NOMO-1 treated with dmso at 0.1 percent for 144 hours (cell line): ENCODE measurements around the gene ATG2B.
"Not testable (repeated sequence)": the region's sequence is repeated elsewhere in the genome, so short reads cannot be mapped to it uniquely, and the experiment has no call there.

ENCODE experiments used
- DNase-seq: peaks from one replicate; lab custom pipeline; 2025; ENCODE audit not compliant: unreplicated experiment; lab: John Stamatoyannopoulos, UW

The ATG2B gene

DNA sequence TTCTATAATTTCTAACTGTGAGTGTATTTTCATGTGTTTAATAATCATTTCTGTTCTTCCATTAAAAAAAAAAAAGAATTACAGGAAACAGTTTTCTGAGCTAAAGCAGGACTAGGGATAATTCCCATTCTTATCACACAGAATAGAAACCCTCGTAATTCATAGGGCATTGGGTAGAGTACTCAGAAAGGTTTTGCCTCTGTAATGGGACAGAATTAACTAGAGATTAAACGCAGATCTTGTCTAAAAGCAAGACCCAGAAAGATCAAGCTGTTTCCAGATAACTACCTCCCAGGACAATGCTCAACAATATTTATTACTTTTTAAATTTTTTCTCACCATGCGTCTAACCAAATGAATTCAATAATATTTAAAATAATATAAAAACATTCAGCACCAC, 10.4 kb upstream of the ATG2B start:
- DNase-seq: no peak

DNA sequence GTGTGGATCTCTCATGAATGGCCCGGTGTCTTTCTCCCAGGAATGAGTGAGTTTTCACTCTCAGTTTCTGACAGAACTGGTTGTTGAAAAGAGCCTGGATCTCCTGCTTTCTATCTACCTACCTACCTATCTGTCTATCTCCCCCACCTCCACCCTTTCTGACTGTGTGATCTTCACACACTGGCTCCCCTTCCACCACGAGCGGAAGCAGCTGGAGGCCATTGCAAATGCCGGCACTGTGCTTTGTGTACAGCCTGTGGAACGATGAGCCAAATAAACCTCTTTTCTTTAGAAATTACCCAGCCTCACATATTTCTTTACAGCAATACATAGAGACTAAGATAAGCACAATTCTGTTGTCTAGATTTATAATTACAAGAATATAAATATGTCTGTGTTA, 7.4 kb upstream of the ATG2B start:
- no peak for DNase-seq

DNA sequence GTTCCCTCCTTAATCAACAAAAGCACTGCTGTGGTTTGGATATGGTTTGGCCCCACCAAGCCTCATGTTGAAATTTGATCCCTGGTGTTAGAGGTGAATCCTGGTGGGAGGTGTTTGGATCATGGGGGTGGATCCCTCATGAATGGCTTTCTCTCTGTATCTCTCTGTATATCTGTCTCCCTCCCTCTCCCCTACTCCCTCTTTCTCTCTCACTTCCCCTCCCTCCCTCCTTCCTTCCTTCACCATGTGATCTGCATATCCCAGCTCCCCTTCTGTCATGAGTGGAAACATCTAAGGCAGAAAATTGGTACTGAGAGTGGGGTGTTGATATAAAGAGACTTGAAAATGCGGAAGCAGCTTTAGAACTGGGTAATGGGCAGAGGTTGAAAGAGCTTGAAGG, 5.4 kb upstream of the ATG2B start:
- DNase-seq: no peak

DNA sequence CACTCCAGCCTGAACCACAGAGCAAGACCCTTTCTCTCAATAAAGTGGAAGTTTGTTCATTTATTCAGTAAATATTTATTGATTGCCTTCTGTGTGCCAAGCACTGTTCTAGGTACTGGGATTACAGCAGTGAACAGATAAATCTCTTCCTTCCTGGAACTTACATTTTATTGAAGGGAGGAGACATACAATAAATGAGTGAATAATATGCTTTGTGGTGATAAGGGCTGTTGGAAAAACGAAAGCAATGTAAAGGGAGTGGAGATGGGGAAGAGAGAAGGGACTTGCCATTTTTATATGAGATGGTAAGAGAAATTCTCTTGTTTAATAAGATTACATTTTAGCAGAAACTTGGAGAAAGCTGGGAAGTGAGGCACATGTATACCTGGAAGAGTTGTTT, 1.8 kb upstream of the ATG2B start:
- DNase-seq: no peak

DNA sequence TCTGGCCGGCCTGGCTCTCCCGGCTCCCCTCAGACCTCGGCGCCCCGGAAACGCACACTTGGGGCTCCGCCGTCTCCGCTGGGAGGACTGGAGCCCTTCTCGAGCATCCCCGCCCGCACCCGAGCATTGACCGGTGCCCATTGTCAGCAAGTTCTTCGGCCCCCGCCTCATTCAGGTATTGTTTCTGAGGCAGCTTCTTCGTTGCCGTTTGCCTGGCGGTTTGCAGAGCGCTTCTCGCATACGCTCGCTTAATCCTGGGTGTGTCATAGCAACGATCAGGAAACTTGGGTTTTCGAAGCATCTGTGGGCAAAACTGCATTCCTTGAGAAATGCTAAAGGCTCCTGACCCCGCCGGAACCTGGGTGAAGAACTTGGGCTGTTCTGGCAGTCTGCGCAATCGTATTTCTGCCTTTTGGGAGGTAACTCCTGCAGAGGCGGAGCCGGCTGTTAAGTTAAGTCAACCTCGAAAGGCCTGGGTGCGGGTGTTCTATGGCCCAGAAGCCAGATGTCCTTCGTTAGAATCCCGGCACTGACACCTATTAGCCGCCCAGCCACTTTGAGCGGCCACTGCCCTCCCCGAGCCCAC, 703 bp upstream of the ATG2B start:
- DNase-seq: peak; percentile 13

DNA sequence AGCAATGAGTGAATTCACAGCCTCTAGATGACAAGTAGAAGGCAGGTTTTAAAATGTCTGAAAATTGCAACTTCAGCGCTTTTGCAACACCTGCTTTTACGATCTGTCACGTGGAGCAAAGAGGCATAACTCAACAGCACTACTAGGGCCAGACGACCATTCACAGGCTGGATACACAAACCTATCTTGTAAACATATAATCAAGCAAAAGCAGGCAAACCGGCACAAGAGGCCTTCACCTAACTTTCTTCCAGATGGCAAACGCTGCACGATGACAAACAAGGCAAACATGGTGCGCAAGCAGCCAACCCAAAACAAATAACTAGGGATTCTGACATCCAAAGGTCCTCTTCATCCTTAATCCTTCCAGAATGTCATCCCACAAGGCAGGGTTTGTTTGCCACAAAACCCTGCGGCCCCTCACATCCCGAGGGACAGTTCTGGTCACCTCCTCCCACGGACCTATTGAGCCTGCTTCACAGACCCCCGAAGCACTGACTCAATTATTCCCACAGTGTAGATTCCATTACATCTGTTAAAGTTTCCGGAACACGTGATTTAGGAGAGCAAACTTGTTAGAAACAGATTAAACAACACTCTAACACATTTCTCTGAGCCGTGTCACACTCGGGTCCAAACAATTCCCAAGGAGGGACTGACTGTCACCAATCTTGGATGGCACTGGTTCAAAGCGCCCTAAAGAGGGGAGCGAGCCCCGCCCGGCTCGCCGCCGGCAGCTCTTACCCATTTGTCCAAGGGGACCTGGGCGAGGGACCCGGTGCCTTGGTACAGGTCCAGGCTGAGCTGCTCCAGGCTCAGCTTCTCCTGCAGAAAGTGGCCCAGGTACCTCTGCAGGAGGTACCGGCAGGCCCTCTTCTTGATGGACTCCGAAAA, 823 bp downstream of the ATG2B start:
- peak; percentile 48 for DNase-seq

DNA sequence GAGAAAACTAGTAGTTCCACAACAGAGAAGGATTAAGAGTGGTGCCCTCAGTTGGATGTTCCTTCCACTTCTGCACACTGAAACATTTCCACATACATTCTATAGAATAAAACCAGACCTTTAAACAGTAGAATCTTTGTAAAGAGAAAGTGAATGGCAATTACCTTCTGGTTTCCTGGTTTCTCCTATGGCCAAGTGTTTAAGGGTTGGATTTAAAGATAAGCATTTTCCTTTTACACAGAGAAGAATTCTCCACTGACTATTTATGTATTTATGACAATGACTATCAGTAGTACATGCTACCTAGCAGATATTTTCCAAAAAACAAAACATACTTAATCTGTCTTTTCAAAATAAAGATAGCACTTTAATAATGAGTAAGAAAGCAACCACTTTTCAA, 3.2 kb downstream of the ATG2B start:
- no peak for DNase-seq

DNA sequence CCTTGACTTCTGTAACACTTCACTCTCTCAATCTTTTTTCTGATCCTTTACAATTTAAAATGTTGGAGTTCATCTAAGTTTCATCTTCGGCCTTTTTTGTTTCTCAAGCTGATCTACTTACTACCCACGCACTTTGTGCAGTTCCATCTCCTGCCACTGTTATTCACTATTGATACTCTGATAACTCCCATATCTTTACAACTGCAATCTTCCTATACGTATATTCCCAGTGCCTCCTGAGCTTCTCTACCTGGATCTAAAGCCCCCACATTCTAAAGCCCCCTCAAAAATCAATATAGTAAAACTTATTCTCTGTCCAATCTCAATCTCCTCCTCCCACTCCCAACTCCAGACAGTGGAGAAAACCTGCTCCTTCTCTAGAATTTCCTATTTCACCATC, 5.9 kb downstream of the ATG2B start:
- DNase-seq: no peak

DNA sequence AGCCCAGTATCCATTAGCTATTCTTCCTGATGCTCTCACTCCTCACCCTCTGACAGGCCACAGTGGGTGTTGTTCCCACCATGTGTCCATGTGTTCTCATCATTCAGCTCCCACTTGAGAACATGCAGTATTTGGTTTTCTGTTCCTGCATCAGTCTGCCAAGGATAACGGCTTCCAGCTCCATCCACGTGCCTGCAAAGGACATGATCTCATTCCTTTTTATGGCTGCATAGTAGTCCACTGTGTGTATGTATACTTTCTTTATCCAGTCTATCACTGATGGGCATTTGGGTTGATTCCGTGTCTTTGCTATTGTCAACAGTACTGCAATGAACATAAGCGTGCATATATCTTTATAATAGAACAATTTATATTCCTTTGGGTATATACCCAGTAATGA, 8.9 kb downstream of the ATG2B start:
- DNase-seq: no peak

DNA sequence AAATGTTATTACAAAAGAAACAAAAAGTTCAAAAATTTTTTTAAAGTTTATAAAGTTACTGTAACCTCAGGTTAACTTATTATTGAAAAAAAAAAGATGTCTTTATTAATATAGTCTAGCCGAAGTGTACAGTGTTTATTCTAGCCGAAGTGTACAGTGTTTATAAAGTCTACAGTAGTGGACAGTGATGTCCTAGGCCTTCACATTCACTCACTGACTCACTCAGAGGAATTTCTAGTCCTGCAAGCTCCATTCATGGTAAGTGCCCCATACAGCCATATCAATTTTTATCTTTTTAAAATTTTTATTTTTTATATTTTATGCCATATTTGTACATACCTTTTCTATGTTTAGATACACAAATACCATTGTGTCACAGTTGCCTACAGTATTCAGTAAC, 10.4 kb downstream of the ATG2B start:
- DNase-seq: no peak

DNA sequence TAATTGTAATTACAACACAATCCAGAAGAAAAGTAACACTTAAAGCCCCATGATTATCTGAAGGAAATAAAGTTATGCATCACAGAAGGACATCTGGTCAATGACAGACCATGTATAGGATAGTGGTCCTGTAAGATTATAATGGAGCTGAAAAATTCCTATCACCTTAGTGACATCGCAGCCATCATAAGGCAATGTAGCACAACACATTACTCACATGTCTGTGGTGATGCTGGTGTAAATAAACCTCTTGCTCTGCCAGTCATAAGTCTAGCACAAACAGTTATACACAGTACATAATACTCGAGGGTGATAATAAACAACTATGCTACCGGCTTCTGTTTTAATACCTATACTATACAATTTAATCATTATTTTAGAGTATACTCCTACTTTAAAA, 11.2 kb downstream of the ATG2B start:
- DNase-seq: no peak

DNA sequence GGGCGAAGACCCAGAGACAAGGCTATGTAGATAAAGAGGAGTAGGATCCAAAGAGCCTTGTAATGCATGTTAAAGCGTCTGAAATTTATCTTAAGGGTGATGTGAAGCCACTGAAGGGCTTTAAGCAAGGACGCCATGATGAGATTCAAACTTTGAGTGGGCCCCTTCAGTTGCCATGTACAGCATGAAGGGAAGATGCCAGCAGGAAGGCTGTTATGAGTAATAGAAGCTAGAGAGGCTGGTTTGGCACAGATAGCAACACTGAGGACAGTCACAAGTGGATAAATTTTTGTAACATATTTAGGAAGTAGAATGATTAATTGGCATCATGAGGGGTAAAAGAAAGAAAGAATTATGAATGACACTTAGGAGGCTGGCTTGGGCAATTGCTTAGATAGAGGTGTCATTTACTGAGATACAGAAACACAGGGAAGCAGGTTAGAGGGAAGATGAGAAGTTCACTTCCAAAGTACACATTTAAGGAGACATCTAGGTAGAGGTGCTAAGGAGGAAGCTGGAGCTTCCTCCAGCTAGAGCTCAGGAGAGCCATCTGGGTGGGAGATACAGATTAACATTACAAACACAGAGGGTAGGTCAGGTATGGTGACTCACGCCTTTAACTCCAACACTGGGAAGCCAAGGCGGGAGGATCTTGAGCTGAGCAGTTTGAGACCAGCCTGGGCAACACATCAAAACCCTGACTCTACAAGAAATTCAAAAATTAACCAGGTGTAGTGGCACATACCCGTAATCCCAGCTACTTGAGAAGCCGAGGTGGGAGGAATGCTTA, 13.7 kb downstream of the ATG2B start:
- no peak for DNase-seq

DNA sequence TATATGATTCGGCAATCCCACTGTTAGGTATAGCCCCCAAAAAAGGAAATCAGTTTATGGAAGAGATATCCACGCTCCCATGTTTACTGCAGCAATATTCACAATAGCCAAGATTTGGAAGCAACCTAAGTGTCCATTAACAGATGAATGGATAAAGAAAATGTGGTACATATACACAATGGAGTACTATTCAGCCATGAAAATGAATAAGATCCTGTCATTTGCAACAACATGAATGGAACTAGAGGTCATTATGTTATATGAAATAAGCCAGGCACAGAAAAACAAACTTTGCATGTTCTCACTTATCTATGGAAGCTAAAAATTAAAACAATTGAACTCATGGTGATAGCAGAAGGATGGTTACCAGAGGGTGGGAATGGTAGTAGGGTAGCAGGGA, 15.2 kb downstream of the ATG2B start:
- not testable (repeated sequence) for DNase-seq

DNA sequence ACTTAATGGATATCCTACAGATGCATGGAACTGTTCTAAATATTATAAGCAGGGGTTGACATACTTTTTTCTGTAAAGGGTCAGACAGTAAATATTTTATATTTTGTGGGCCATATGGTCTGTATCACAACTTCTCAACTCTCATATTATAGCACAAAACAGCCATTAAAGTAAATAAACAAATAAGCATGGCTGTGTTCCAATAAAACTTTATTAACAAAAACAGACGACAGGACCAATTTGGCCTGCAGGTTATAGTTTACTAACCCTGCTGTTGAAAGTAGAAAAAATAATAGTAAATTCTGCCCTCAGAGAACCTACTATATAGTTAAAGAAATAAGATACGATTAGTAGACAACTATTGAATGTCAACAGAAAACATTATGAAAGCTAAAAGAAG, 17.5 kb downstream of the ATG2B start:
- DNase-seq: no peak

DNA sequence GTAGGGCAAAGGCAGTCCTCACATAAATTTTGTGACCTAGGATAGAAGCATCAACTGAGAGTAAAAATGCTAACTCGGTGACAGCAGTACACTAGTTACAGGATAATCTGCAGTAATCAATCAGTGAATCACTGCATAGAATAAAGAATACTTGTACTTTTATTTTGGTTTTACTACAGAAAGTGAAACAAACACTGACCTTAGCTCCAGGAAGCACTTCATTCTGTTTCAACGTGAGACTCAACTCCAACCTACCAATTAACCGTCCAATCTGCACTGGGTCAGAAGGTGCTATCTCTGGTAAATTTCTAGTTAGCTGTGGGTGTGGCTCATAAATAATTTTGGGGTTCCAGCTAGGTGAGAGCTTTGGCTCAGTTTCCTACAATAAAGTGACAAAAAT, 21.8 kb downstream of the ATG2B start:
- DNase-seq: no peak

DNA sequence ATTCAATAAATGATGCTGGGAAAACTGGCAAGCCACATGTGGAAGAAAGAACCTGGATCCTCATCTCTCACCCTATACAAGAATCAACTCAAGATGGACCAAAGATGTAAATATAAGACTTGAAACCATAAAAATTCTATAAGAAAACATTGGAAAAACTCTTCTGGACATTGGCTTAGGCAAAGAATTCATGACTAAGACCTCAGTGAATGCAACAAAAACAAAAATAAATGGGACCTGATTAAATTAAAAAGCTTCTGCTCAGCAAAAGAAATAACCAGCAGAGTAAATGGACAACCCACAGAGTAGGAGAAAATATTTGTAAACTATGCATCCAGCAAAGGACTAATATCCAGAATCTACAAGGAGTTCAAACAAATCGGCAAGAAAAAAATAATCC, 24.6 kb downstream of the ATG2B start:
- no peak for DNase-seq

DNA sequence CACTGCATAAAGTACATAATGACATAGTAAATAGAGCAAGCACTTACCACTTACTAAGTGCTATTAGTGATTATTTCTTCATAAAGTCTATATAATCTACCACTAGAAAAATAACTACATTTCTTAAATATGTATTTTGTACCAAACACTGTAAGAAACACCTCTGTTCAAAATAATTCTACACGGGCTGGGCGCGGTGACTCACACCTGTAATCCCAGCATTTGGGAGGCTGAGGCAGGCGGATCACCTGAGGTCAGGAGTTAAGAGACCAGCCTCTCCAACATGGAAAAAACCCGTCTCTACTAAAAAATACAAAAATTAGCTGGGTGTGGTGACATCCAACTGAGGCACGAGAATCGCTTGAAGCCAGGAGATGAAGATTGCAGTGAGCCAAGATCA, 38.9 kb downstream of the ATG2B start:
- DNase-seq: no peak

DNA sequence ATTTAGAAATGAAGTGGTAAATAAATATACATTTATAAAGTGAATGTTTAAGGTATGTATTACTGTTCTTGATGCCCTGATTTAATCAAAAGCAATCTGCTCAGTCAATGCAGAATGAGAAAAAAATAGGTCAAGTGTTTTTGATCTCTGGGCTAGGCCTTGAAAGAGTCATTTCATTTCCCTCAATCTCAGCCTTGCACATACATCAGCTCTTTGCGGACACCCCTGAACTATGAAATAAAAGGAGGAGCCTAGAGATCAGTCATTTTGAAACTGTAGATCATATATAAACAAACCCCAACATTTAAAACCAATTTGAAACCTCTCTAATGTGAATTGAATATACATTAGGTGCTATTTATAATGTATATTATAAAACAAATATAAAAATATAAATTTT, 42.5 kb downstream of the ATG2B start:
- DNase-seq: no peak

DNA sequence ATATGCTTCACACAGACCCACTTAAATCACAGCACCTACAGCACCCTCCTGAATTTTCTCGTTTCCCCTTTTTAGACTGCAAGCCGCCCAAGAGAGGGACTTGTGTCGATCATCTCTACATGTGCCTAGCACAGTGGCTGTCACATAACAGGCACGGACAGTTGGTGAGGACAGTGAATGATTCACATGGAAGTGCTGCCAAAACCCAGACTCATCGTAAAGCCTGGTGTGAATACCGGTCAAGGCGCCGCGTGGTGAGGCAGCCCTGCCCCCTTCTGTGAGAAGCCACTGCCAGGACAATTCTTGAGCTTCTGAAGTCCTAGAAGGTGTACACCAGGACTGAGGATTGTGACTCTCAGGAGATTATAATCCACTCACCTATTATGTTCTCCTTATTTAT, 44.3 kb downstream of the ATG2B start:
- DNase-seq: no peak

DNA sequence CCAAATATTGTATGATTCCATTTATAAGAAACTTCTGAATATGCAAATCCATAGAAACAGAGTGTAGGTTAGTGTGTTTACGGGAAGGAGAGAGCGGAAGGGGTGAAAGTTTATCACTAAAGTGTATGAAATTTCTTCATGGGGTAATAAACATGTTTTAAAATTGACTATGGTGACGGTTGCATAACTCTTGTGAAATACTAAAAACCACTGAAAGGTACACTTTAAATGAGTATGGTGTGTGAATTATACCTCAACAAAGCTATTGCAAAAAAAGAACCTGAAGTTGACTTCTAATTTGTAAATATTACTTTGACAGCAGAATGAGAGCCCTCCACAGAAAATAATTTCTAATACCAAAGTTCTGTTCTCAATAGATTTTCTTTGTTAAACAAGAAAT, 47.1 kb downstream of the ATG2B start:
- no peak for DNase-seq

DNA sequence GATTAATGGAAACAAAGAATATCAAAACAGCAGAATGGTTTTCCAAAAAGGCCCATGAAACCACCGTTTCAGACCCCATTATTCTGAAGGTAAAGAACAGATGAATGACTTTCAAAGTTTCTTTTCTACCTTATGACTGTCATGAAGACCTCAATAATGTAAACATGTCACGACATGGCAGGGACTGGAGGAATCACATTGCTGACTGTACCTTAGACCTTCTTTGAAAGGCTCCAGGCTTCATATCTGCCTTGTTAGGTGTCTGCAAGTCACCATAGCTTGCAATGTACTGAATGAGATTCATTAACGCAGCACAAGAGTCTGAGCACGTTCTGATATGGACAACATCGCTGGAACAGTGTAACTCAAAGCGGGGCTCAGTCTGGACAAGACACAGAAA, 52.2 kb downstream of the ATG2B start:
- no peak for DNase-seq

DNA sequence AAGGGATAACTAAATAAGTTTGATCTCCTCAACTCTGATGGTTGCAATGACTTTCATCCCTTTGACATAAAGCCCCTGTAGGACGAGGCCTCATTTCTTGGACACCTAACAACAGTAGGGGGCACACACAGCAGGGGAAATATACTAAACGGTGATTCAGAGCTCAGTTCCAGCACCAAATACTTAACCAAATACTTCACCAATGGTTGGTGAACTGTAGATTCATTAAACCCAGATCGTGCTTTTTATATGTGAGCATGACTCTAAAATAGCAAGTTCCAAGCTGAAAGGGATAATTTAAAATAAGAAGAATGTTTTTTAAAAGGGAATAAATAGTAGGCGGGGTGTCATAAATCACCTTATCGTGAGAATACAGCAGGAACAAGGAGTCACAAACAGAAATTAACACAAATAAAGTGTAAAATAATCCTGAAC, 53.2 kb downstream of the ATG2B start:
- no peak for DNase-seq
